ENCODE results near the gene ACTN1.

The ACTN1 gene

DNA sequence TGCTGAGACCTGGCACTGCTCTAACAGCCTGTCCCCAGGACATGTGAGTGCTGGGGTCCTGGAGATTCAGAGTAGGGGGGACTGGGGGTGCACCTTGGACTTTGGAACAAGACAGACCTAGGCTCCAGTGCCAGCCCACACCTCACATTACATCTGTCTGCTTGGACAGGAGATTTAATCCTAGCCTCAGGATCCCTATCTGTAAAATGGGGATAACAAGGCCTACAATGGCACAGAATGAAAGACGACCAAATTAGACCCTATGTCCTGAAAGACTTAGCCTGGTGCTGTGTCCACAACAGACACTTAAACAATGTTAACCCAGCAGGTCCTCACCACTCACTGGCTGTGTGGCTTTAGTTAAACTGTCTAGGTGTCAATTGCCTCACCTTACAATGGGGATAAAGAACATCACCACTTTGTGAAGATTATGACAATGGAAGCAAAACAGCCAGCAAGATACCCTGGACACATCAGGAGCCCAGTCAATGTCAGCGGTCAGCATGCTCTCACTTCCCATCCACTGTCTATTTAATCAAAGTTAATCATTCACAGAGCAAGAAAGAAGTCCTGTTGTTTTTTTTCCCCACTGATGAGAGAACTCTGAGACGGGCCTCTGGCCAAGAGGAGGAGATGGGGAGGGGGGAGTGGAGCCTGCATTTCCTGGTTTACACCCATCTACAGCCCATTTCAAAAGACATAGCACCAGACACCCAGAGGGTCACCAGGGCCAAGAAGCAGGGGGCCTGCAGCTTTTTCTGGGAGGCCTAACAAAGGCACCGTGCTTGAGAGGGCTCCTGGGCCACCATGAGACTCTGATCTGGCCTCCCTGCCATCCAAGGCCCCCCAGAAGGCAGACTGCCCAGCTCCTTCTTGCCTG is 40.6 kb downstream of the ACTN1 start:
- in situ Hi-C loops (cut with HindIII; ENCODE audit: low sequenced_read_pairs), result no loop called here

DNA sequence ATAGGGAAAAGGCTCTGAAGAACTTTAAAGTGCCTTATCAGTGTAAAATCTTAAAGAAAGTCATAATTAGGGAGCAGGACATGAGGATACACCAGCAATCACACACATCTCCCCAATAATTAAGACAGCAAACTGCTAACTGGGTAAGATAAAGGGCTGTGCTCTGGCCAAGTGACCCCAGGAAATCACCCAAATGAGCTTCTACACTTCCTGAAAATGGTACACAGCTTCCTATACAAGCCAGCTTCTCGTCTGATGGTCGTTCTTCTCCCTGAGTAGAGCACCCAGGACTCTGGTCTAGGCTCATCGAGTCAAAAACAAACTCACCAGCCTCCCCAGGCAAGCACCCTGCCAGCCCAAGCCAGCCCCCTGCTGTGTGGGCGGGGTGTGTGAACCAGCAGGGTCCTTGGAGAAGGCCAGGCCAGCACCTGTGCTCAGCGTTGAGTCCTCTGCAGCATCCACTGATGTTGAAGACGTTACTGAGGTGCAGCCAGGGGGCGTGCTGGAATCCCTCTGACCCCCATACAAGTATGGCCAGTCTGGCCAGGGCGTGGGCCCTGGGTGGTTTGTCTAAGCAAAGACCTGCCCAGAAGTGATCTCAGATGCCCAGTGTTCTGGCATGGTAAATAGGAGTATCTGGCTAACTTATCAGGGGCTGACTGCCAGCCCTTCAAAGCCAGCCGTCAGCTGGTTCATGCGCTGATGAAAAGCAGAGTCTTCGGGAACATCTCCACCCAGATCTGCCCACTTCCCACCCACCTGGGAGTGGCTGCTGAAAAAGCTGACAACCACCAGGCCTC is 41.4 kb downstream of the ACTN1 start:
- in situ Hi-C loops (cut with HindIII; ENCODE audit: low sequenced_read_pairs), result no loop called here

DNA sequence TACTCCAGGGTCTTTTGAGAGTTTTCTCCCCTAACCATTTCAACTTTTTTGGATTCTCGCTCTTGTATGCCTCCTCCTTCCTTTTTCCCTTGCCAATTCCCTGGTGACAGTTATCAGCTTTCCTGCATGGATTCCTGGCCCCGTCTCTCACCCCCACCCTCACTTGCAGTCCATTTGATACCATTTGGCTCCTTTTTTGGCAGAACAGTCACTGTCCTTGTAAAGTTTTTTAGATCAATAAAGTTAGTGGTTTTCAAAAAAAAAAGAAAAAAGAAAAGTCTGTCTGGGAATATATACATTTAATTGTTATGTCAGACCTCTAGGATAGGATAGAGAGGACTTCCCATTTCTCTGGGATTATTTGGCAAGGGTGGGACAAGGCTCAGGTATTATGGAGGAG is 42.1 kb downstream of the ACTN1 start:
- in situ Hi-C loops (cut with HindIII; ENCODE audit: low sequenced_read_pairs), result no loop called here

DNA sequence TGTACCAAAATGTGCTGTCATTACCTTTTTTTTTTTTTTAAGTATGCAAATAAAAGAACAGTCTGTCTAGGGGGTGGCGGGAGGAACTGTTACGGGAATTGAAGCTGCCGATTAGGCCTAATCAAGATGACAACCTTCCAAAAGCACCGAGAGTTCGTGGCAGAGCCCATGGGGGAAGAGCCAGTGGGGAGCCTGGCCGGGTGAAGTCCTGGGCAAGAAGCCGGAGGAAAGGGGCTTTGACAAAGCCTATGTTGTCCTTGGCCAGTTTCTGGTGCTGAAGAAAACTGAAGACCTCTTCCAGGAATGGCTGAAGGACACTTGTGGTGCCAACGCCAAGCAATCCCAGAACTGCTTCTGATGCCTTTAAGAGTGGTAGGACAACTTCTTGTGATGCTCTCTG is 42.6 kb downstream of the ACTN1 start:
- in situ Hi-C loops (cut with HindIII; ENCODE audit: low sequenced_read_pairs), result no loop called here

DNA sequence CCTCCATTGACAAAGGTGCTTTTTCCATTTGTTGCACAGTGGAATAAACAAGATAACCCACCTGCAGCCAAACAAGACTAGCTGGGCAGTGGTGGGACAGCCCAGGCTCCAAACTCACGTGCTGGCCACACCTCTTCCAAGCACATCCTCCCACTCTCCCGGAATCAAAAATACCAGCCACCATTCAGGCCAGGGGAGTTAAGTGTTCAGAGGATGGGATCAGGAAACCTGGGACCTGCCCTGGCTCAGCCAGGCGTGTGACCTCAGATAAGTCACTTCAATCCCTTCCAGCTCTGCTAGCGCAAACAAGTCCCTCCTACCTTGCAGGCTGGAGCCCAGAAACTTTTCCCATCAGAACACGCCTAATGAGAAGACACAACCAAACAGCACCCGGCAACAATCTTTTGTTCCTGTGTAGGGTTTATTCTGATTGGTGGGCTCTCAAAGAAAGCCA is 43.3 kb downstream of the ACTN1 start:
- in situ Hi-C loops (cut with HindIII; ENCODE audit: low sequenced_read_pairs), result no loop called here

DNA sequence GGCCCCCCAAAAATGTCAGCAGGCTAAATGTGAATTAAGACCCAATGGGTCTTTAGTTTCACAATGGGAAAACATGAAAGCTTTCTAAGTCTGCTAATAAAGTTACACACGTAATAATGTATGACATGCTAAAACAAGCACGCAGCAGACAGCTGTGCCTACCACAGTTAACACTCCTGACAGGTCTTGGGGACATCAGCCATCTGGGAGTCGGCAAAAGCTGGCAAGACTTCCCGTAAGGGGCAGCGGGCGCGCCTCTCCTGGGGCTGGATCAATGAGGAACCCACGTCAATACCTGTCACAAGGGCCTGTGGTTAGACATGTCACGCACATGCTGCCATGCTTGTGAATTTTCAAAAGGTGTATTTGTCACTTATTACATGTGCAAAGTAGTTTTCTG is 45.0 kb downstream of the ACTN1 start:
- in situ Hi-C loops (cut with HindIII; ENCODE audit: low sequenced_read_pairs), result no loop called here

DNA sequence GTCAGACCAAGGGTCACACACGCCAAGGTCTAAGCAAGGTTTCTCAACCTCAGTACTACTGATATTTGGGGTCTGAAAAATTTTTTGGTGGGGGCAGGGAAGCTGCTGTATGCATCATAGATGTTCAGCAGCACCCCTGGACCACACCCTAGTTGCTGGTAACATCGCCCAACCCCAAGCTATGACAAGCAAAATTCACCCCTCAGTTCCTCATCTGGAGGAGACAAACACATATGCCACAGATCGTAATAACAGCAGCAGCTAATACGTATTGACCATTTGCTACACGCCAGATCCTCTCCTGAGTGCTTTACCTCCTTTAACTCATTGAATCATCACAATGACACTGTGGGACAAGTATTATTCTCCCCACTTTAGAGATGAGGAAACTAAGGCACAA is 46.4 kb downstream of the ACTN1 start:
- in situ Hi-C loops (cut with HindIII; ENCODE audit: low sequenced_read_pairs), result no loop called here

DNA sequence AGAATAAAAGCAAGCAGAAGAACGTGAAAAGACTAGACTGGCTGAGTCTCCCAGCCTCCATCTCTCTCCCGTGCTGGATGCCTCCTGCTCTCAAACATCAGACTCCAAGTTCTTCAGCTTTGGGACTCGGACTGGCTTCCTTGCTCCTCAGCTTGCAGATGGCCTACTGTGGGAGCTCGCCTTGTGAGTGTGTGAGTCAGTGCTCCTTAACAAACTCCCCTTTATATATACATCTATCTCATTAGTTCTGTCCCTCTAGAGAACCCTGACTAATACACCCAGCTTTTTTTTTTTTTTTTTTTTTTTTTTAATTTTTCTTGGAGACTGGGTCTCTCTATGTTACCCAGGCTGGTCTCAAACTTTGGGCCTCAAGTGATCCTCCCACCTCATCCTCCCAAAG is 46.9 kb downstream of the ACTN1 start:
- in situ Hi-C loops (cut with HindIII; ENCODE audit: low sequenced_read_pairs), result no loop called here

DNA sequence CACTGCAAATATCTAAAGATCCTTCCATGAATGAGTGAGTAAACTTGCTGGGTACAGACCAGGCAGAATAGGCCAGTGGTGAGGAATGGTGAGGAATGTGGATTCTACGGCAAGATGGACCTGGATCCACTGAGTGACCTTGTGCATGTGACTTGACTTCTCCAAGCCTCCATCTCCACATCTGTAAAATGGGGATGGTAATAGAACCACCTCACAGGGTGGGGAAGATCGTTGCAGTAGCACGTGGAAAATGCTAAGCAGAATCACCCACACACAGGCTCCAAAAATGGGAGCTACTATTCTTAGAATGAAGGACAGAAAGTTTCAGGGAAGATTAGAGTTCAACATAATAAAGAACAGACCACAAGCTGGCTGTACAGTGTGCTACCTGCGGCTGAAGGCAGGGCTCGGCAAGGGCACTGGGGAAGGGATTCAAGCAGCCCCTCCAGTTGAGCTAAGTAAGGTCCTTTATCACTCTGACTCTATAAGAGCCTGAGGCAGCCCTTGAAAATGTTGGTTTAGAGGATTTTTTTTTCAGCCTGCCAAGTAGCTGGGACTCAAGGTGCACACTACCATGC is 47.5 kb downstream of the ACTN1 start:
- in situ Hi-C loops (cut with HindIII; ENCODE audit: low sequenced_read_pairs), result no loop called here

DNA sequence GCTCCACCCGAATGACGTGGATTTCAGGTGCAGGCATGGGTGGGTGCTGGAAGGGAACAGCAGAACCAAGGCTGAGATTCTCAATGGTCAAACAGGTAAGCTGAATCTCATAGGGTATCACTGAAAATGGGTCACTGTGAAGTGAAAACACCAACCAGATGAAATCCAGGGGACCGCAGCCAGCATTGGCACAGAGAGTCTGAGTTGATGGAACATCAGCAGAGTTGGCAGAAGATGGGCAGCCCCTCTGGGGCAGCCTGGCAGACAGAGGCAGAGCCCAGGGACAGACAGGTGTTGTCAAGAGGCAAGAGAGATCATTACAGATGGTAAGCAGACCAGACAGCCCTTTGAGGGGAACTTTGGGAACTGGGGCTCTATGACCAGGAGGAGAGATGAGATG is 48.0 kb downstream of the ACTN1 start:
- in situ Hi-C loops (cut with HindIII; ENCODE audit: low sequenced_read_pairs), result no loop called here

DNA sequence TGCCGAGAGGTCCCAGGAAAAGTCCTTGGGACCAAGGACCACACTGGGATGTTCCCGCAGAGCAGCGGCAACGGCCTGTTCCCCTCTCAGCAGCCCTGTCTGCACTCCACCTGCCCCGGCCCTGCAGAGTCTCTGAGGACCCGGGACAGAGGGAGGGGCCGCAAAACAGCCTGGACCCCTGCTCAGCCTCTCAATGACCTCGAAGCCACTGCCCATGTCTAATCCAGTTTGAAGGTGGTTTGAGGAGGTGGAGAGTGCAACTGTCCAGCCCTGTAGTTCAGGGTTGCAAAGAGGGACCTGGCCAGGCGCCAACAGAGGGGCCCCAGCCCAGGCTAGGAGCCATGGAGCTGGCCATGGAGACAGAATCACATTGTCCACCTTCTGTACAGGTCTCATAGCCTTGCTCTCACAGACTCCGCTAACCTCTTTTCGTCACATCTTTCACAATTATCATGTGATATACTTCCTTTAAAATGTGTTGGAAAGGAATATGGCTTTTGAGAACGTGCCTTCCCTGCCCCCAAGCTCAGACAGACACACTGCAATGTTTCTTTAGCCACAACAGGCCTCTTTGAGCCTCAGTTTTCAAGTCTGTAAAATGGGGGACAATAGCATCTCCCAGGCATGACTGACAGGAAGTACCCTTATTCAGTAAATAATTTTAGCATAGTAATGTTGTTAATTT is 49.3 kb downstream of the ACTN1 start:
- in situ Hi-C loops (cut with HindIII; ENCODE audit: low sequenced_read_pairs), result no loop called here

DNA sequence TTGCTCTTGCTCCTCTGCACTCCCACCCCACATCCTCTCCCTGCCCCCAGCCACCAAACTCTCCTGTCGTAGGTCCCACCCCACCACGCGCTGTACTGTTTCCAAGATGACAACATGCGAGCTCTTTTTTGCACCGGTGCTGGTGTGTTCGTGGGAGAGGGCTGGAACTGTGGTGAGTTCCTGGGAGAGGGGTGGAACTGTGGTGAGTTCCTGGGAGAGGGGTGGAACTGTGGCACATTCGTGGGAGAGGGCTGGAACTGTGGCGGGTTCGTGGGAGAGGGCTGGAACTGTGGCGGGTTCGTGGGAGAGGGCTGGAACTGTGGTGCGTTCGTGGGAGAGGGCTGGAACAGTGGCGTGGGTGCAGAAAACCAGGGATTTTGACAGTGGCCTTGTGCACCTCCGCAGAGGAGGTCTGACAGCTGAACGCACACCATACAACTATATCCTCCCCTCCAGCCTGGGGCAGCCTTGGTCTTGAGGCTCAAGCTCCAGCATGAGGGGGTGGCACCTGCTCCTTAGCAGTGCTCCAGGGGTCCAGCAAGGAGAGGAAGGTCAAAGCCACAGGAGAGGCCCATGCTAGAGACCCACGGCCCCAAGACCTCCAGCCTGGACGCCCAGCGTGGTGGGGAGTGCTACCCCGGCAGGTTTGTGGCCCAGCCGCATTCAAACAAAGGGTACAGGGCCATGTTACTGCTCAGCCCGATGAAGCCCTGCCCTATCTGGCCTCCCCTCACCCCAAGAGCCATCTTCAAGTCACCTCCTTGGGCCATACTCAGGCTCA is 50.1 kb downstream of the ACTN1 start:
- in situ Hi-C loops (cut with HindIII; ENCODE audit: low sequenced_read_pairs), result no loop called here

DNA sequence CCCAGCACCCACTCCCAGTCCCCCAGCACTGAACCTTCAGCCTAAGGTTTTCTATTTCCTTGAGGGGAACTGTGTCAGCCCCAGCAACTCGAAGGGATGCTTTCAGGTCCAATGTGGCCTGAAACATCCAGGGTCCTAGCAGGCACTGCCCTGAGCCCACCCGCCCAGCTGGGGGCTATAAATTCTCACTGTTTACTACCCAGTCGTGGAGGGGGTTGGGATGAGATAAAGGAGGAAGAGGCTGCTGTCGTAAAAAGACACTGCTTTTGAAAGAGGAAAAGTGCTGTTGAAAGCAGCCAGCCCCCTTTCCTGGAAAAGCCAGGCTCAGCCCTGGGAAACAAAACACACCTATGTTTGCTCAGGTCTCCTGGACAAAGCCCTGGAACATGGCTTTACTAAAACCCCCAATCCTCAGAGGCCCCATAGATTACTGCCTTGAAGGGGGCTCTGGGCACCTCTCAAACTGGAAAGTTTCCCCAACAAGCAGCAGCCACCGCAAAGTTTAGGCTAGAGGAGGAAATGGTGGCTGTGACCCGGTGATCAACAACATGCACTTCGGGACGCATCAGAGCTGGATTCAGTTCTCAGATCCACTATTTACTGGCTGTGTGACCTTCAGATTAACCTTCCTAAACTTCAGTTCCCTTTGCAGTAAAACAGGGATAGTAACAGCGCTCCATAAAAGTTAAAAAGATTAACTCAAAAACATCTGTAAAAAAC is 51.0 kb downstream of the ACTN1 start:
- in situ Hi-C loops (cut with HindIII; ENCODE audit: low sequenced_read_pairs), result no loop called here

DNA sequence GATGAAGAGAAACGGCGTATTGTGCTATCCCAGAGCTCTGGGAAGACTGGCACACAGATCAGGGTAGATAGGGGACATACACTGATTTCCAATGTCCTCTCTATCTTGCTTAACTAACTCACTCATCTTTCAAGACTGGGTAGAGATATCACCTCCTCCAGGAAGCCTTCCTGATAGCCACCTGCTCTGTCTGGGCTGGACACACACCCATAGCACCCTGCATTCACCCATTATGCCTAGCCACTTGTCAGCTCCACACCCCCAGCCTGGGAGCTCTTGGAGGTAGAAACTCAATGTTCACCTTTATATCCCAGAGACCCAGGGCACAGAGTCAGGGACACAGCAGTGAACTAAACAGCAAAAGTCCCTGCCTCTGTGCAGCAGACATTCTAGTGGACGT is 52.0 kb downstream of the ACTN1 start:
- in situ Hi-C loops (cut with HindIII; ENCODE audit: low sequenced_read_pairs), result no loop called here

DNA sequence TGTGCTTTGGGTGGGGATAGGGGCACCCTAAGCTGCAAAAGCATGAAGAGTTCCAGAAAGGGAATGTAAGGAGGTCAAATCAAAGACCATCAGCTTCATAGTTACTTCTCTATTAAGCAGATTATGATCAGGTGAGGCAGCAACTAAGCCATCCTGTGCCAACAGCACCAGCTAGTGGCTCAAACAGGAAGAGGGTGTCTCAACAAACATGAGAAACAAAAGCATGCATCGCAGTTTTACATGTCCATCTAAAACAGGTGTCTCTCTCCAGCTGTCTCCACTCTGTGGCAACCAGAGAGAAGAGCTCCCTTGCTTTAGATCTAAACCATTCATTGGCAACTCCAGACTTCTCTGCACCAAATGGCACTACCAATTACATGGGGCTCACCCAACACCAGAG is 52.9 kb downstream of the ACTN1 start:
- in situ Hi-C loops (cut with HindIII; ENCODE audit: low sequenced_read_pairs), result no loop called here

DNA sequence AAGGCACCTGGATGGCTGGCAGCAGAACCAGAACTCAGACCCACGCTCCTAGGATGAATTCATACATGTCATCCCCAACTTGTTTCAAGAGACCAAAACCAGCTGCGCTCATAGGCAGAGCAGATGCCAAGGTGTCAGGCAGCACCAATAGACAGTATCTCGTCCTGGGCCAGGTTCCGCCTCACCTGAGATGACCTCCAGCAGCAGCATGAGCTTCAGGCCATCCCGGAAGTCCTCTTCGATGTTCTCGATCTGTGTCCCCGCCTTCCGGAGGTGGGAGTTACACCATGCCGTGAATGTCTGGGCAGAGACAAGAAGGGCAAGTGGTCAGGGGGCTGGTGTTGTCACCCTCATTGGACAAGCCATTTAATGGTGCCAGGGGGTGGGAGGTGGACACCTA is 53.7 kb downstream of the ACTN1 start:
- in situ Hi-C loops (cut with HindIII; ENCODE audit: low sequenced_read_pairs), result no loop called here

DNA sequence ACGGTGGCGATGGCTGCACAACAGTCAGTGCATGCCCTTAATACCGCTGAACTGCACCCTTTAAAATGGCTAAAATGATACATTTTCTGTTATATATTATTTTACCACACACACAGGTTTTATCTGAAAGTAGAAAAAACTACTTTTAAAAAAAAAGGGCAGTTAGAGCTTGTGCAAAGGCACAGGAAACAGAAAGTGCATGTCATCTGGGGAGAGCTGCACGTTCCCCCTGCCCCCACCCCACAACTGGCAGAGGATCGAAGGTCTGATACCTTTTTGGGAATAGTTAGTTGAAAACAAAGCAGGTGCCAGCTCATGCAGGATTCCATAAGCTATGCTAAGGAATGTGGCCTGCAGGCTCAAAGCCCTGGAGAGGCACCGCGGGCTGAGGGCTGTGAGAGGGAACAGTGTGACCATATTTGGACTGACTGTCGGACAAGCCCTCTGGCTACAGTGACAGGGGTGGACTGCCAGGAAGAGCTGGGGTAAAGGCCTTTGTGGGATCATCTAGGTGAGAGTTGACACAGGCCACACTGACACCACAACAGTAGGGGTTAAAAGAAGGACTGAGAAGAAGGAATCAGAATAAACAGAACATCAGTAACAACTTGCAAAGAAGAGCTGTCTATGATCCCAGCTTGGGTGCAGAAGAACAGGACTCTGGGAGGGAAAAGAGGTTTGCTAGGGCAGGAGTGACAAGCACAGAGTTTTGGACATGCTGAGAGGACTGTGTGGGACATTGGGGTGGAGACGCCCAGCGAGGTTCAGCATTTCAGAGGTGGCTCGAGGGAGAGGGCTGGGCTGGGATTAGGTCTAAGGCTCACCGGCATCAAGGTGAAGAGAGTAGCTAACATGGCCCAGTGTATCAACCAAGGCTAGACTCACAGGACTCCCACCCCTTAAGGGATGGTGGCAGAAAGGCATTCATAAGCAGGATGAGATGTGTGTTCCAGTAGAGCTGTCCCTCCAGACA is 54.6 kb downstream of the ACTN1 start:
- in situ Hi-C loops (cut with HindIII; ENCODE audit: low sequenced_read_pairs), result no loop called here

DNA sequence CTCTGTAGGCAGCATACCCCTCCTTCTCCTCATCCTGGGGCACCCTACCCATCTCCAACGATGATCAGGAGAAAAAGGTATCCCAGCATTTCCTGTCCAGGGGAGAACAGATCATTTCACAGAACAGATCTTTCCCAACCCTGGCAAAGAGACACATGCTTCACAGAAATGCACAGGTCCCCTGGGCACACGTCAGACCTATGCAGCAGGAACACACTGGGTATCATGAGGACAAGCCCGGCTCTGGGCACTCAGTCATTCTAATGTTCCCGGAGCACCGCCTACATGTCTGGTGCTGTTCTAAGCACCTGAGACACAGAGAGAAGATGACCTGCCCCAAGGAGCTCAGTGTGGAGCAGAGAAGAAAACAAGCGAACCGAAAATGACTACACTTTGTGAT is 56.2 kb downstream of the ACTN1 start:
- in situ Hi-C loops (cut with HindIII; ENCODE audit: low sequenced_read_pairs), result no loop called here

DNA sequence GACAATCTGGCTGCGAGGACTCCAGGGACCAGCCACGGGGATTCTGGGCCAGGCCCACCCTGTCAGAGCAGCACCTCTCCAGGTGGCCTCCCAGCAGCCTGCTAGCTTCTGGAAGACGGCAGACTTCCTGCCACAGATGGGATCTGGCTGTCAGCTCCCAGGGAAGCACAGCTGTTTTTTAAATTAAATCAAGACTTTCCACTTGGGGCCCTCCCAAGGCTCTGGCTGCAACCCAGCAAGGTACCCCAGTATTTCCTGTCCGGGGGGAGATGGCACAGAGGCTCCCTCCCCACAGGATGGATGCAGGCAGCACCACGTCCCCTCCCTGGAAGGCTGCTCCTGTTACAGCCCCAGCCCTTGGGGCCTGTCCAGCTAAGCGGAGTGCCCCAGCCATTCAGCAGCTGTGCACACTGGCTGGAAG is 56.9 kb downstream of the ACTN1 start:
- in situ Hi-C loops (cut with HindIII; ENCODE audit: low sequenced_read_pairs), result no loop called here

Measured in endothelial cell of hepatic sinusoid (primary cell).